T-helper 9 cell (primary cell): ENCODE results near the gene PCSK5.

Experiments
- DNase-seq: peaks from one replicate; pipeline ENCODE4 v3.0.0-alpha.2; 2020

The PCSK5 gene

GRCh38 chr9:76203373-76203772 lies 312.9 kb downstream of the PCSK5 start:
- no peak for DNase-seq

DNA sequence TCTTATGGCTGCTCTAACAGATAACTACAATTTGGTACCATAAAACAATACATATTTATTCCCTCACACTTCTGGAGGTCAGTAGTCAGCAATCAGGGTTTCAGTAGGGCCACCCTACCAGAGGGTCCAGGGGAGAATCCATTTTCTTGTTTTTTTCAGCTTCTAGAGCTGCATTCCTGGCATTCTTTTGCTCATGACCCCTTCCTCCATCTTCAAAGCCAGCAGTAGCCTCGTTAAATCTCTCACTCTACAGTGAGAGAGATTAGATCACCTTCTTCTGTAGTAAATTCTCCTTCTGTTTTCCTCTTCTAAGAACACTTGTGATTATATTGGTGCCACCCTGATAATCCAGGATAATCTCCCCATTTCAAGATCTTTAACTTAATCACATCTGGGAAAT lies 316.3 kb downstream of the PCSK5 start:
- DNase-seq = no peak

GRCh38 chr9:76213751-76214150 lies 323.3 kb downstream of the PCSK5 start:
- no peak for DNase-seq

GRCh38 chr9:76215066-76215465 lies 324.6 kb downstream of the PCSK5 start:
- no peak for DNase-seq

DNA sequence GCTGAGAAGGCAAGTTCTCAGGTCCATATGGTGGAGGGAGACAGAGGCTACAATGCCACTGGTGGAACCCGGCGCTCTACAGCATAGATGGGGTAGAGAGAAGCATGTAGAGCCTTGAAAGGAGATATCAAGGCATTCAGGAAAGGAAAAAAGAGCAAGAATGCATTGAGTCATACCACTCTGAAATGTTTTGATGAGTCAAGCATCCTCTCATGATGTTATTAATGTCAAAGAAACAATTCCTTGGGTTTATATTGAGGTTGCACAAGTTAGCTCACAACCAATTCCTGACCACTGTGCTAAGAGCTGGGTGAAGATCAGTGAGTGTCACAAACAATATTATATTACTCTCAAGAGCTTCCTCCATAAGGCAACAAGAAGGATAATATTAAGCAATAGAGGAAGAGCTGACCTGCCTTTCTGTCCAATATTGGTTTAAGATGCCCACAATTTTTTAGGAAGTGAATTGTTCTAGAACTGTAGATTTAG lies 325.7 kb downstream of the PCSK5 start:
- no peak for DNase-seq

DNA sequence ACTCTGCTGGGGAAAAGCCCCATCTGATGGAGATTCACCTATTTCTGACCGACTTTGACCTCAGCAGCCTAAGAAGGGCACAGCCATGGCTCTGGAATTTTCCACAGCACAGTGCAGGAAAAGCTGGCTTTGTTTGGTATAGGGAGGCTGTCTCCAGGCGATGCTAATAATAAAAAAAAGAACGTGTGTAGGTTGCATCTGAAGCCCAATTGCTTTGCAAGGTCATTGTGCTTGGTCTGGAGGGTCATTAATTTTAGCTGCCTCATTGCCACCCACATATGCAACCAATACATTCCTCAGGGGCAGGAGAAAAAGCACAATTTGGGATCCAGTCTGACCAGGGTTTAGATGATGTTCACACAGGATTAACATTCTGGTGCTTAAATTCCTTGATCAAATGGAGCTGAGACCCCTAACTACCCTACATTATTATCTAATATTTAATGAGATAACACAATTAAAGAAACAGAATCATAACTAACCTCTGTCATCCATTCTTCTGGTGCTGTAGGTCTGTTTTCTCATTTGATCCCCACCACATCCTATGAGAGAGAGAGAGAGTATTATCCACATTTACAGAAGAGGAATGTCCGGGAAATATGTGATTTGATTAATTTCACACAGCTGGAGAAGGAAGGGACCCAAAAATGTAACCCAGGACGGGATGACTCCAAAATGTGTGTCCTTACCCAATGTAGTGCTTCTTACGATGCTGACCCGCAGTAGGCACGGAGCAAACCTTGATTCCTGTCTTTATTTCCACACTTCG lies 327.8 kb downstream of the PCSK5 start:
- DNase-seq = no peak

- no peak for DNase-seq
Observed at GRCh38 chr9:76218886-76219445, 328.5 kb downstream of the PCSK5 start.

- DNase-seq = no peak
Observed at GRCh38 chr9:76219560-76220151, 329.2 kb downstream of the PCSK5 start.

- no peak for DNase-seq
Observed at GRCh38 chr9:76221423-76221822, 330.9 kb downstream of the PCSK5 start.

DNA sequence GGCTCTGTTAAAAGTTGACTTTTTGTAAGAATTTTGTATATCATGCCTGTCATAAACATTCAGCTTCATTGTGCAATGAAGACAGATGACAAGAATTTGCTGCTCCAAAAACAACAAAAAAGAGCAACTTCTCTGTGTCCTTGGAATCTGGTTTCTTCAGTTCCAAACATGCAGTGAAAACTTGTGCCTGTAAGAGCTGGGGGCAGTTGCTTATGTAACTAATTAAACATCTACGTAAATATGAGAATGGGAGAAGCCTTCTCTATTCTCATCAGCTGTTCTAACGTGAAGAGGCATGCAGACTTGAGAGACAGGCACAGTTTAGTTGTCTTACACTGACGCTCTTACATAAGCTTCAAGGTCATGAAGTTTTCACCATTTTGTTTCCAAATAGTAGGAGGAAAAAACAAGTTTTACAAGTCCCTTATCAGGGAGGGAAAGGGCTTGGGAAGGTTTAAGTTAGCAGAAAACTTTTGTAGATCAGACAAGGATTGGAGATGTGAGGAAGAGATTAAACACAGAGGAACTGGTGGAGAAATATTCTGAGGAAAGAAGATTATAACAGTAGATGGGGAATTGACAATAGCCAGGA lies 333.4 kb downstream of the PCSK5 start:
- no peak for DNase-seq

GRCh38 chr9:76227156-76227555 lies 336.7 kb downstream of the PCSK5 start:
- DNase-seq = no peak

DNA sequence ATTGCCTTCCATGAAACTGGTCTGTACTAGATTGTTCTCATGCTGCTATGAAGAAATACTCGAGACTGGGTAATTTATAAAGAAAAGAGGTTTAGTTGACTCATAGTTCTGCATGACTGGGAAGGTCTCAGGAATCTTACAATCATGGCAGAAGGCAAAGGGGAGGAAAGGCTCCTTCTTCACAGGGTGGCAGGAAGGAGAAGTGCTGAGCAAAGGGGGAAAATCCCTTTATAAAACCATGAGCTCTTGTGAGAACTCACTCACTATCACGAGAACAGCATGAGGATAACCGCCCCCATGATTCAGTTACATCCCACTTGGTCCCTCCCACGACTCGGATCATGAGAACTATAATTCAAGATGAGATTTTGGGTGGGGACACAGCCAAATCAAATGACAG lies 340.5 kb downstream of the PCSK5 start:
- DNase-seq = no peak

DNA sequence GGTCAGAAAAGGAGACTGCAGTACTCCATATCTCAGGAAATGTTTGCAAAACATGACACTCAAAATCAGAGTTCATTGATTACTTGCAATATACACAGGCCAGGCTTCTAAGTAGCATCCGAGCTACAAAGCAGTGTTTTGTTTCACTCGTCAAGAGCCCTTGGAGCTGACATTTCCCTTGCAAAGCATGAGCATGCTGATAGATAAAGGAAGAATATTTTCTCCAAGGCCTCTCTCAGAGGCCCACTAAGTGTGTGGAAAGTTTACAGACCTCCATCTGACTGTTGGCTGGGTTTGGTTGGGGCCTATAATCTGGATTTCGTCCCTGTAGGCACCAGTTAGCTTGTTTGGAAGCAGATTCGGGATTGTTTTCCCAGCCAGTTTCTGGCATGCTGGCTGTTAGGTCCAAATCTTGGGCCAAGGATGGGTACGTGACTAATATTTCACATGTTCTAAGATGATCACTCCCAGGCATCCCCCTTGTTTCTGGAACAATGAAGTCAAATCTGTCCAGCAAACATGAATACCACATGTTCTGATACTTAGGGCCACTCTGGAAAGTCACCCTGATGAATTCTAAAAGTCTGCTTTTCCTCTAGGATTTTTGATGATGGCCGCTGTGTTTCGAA lies 342.5 kb downstream of the PCSK5 start:
- DNase-seq = no peak

DNA sequence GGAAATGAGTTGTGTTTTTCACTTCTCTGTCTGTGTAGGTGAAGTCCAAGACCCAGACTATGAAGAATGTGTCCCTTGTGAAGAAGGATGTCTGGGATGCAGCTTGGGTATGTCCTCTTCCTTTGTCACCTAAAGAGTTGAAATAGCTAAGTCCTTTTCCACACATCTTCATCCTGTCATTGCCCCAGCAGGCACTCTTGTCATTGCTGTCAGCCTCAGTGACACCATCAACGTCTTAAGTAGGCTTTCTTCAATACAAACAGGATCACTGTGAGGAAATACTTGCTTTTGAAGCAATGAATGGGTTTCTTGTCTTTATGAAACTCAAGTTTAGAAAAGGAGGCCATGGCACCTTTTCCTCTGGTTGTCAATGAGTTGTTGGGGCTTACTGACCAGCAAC lies 350.1 kb downstream of the PCSK5 start:
- no peak for DNase-seq

GRCh38 chr9:76245518-76245917 lies 355.0 kb downstream of the PCSK5 start:
- no peak for DNase-seq

DNA sequence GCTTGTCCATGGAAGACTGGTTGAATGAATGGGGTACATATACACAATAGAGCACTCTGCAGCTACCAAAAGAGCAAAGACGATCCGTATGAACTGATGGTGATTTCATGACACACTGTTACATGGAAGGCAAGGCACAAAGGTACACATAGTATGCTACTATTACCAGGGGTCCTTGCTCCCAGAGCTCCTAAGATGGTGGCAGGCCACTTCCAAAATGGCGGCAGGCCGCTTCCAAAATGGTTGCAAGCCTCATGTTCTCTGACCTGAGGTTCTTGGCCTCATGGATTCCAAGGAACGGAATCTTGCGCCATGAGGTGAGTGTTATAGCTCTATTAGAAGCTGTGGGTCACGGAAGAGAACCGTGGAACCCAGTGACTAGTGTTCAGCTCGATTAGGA lies 356.2 kb downstream of the PCSK5 start:
- DNase-seq = no peak

DNA sequence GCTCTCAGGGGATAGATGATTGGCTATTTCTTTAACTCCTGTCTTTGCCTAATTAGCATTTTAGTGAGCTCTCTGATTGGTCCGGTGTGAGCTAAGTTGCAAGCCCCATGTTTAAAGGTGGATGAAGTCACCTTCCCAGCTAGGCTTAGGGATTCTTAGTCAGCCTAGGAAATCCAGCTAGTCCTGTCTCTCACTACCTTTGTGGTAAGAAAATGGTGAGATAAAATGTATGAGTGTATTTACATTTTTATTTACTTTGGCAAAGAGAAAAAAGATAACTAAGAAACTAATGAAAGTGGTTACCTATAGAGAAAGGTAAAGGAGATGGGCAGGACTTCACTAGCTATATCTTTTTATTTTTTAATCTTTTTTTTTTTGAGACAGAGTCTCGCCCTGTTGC lies 357.0 kb downstream of the PCSK5 start:
- no peak for DNase-seq

DNA sequence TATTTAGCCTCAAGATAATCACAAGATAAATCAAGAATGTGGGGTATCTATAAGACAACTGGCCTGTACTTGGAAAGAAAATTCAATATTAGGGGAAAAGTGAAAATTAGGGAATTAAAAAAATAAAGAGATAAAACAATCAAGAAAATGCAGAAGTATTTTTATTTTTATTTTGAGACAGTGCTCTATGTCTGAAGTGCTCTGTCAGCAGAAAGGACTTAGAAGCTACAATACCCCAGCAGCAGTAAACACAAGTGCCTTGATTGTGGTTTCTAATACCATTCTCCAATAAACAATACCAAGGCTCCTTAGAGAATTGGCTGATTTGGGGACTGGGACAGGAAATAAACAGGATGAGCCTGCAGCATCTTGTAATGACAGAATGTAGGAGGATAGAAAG lies 358.8 kb downstream of the PCSK5 start:
- no peak for DNase-seq

- DNase-seq = no peak
Observed at GRCh38 chr9:76255781-76256455, 365.4 kb downstream of the PCSK5 start.

DNA sequence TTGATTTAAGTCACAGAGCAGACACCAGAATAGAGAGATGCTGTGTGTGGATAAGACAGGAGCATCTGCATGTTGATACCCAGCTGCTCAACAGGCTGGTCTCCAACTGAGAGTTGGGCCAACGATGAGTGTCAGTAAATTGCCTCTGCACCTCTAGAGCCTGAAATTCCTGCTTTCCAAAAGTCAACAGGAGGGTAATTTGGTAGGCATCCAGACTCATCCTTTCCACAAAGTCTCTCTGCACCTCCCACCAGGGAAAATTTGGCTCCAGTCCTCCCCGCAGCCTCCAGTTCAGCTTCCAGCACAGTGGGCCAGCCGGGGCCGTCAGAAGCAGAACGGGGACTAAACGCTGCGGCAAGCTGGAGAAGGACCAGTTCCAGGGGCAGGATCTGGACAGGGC lies 366.8 kb downstream of the PCSK5 start:
- no peak for DNase-seq

- no peak for DNase-seq
Observed at GRCh38 chr9:76266649-76267283, 376.3 kb downstream of the PCSK5 start.

DNA sequence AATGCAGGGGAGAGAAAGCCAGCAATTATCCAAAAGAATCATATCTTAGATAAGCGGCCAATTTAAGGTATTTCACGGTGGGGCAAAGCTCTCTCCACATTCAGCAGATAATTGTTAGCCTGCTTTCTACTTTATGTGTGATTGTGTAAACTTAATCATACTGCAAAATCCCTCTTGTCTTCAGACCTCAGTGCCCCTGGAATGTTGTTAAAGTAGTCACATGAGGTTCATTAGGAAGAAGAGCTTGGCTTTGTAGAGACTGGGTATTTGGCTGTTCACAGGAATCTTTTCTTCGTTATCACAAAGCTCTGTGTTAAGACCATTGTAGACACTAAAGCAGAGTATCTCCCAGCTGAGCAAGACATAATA lies 376.8 kb downstream of the PCSK5 start:
- no peak for DNase-seq
